Stomach (tissue), 9 donors: ENCODE measurements around the gene RBMS1. TPM values are rescaled to one million over a fixed set of nuclear protein-coding genes. Genes with fewer than 3 reads are reported as not detected.
A peak's percentile ranks its signal among the peaks of the same experiment; 100 is the strongest.

Experiments
- DNase-seq, 2 donors: peaks; one replicate each; pipeline versions ENCODE4 v3.0.0 to v3.0.0-alpha.2; 2013 to 2019
- H3K27ac ChIP-seq, 5 donors: fragments of 200-600 bp in 4 of 5; sonication (generic) in 4 of 5; one replicate each; pipeline ENCODE4 v1.5.1; 2013 to 2019; ENCODE audit warnings: mild to moderate bottlenecking in 1 of 5, moderate library complexity in 1 of 5
- H3K27me3 ChIP-seq, 3 donors: fragments of 200-600 bp; sonication (generic); one replicate each; pipeline ENCODE4 v1.5.1; 2017 to 2019; ENCODE audit warnings: mixed run types in 1 of 3
- H3K36me3 ChIP-seq, 4 donors: fragments of 200-600 bp; sonication (generic); 1 replicate in 3 of 4; 2 replicates in 1 of 4; pipeline ENCODE4 v1.5.1; 2016 to 2019
- H3K4me1 ChIP-seq, 4 donors: fragments of 200-600 bp; sonication (generic); one replicate each; pipeline ENCODE4 v1.5.1; 2016 to 2019
- H3K4me3 ChIP-seq, 4 donors: fragments of 200-600 bp; sonication (generic) in 3 of 4; one replicate each; pipeline ENCODE4 v1.5.1; 2016 to 2019; ENCODE audit warnings: mild to moderate bottlenecking in 1 of 4
- H3K9me3 ChIP-seq, 4 donors: fragments of 200-600 bp; sonication (generic); one replicate each; pipeline ENCODE4 v1.5.1; 2016 to 2019
- CTCF ChIP-seq, 7 experiments: fragments of 450-650 bp in 4 of 7; fragments of 200-600 bp in 3 of 7; sonication (generic) in 3 of 7; IDR thresholded peaks; one replicate each; pipeline ENCODE4 v1.5.1; 2016 to 2019; ENCODE audit warnings: antibody characterized with exemption in 7 of 7, control low read depth in 2 of 7, mild to moderate bottlenecking in 1 of 7
- EP300 ChIP-seq: sonication (generic); formaldehyde crosslinking; IDR thresholded peaks from one replicate; pipeline ENCODE4 v1.6.1; 2017; ENCODE audit warnings: antibody characterized with exemption
- POLR2A ChIP-seq, 4 donors: fragments of 450-650 bp; IDR thresholded peaks; one replicate each; pipeline ENCODE4 v1.6.1; 2016; ENCODE audit warnings: antibody characterized with exemption in 4 of 4, control low read depth in 2 of 4, mild to moderate bottlenecking in 1 of 4, moderate library complexity in 1 of 4
- POLR2AphosphoS5 ChIP-seq, 3 donors: sonication (generic); formaldehyde crosslinking; IDR thresholded peaks; one replicate each; pipeline ENCODE4 v1.6.1; 2016; ENCODE audit warnings: antibody characterized with exemption in 3 of 3
- WGBS, 5 donors: extraction: QIAGEN DNeasy Blood & Tissue Kit in 3 of 5; methylation state at CpG; one replicate each; pipeline versions ENCODE4 v1.1.5 to v1.1.7; 2013 to 2018; 5-methylcytosine and 5-hydroxymethylcytosine counted together
- intact Hi-C: fragments of 100-400 bp; cut with DNase I; formaldehyde crosslinking; loops from one replicate; pipeline ENCODE4 v1.15.1; 2023; ENCODE audit warnings: low total_unique reads
- polyA plus RNA-seq, 3 donors: library from polyadenylated mRNA; stranded (reverse); fragments of 200-250 nt; gene quantifications; one replicate each; pipeline ENCODE4 v1.2.3, GENCODE V29; 2013
- total RNA-seq, 5 donors: library from RNA; depleted of rRNA; stranded (reverse); fragments of >200 nt; gene quantifications; one replicate each; pipeline versions ENCODE4 v1.1.0 to v1.2.3, GENCODE V29; 2014 to 2016
- donor health status: healthy with polysubstance abuse.
- donor health status: Bipolar disorder and iron deficiency.
- donor health status: healthy.

RBMS1 gene
- total and polyA plus RNA-seq, 8 donors: 4.3 to 134 (median 27.8) TPM

- H3K27ac ChIP-seq: no peak overlapping the region
- intact Hi-C loops: no loop called here
- WGBS, 5 donors: 91 to 98% (median 93%) methylated on average over 5 of the region's 5 CpGs
Observed at GRCh38 chr2:160308915-160309314, 184.7 kb downstream of the RBMS1 start.

GRCh38 chr2:160308476-160308875, 185.1 kb downstream of the RBMS1 start:
- Histone ChIP-seq H3K4me1 (peaks cover 0 to 48% (median 15%) of the 10 kb centered on the region in 4 donors), H3K27me3 (no peaks in the 10 kb centered on the region)
- 95 to 99% (median 98%) methylated on average over 3 of the region's 3 CpGs for WGBS, 5 donors

More at GRCh38 chr2:160308915-160309314, 184.7 kb downstream of the RBMS1 start:
- H3K4me1 ChIP-seq: peaks cover 0 to 43% (median 14%) of the 10 kb centered on the region in 4 donors
- no peaks in the 10 kb centered on the region for H3K9me3 ChIP-seq
- TF ChIP-seq CTCF (IDR thresholded peaks at IDR 0.05): no peak
- no peak for TF ChIP-seq EP300
- TF ChIP-seq POLR2A (IDR thresholded peaks at IDR 0.05): no peak
- no peak for TF ChIP-seq POLR2AphosphoS5 (IDR thresholded peaks at IDR 0.05)
- peaks cover 0 to 40% (median 23%) of the 10 kb centered on the region in 4 donors for H3K36me3 ChIP-seq
- no peak overlapping the region for H3K4me3 ChIP-seq
- no peaks in the 10 kb centered on the region for H3K27me3 ChIP-seq
- no peak for DNase-seq

GRCh38 chr2:160306985-160307384, 186.6 kb downstream of the RBMS1 start:
- Histone ChIP-seq H3K27me3 (no peaks in the 10 kb centered on the region), H3K27ac (peak overlapping the region in 3 of 5 donors; percentile 2 to 58 (median 12)), H3K4me3 (no peak overlapping the region), H3K9me3 (no peaks in the 10 kb centered on the region), H3K4me1 (peaks cover 0 to 50% (median 18%) of the 10 kb centered on the region in 4 donors), H3K36me3 (peaks cover 0 to 39% (median 26%) of the 10 kb centered on the region in 4 donors)
- intact Hi-C loops: no loop called here
- peak in 1 of 2 donors; percentile 76 for DNase-seq
- 69 to 81% (median 79%) methylated on average over 10 of the region's 10 CpGs for WGBS, 5 donors
- TF ChIP-seq POLR2AphosphoS5 (IDR thresholded peaks at IDR 0.05): peak; percentile 15 to 45 (median 33)
- TF ChIP-seq POLR2A (IDR thresholded peaks at IDR 0.05): no peak
- no peak for TF ChIP-seq CTCF (IDR thresholded peaks at IDR 0.05)
- TF ChIP-seq EP300: peak; percentile 37

More at GRCh38 chr2:160308476-160308875, 185.1 kb downstream of the RBMS1 start:
- H3K9me3 ChIP-seq: no peaks in the 10 kb centered on the region
- DNase-seq: no peak
- TF ChIP-seq POLR2A (IDR thresholded peaks at IDR 0.05) (no peak), CTCF (IDR thresholded peaks at IDR 0.05) (no peak), EP300 (no peak), POLR2AphosphoS5 (IDR thresholded peaks at IDR 0.05) (no peak)
- no peak overlapping the region for H3K27ac ChIP-seq
- no peak overlapping the region for H3K4me3 ChIP-seq
- intact Hi-C loops: no loop called here
- H3K36me3 ChIP-seq: peaks cover 0 to 40% (median 23%) of the 10 kb centered on the region in 4 donors

- Histone ChIP-seq H3K4me1 (peaks cover 0 to 44% (median 14%) of the 10 kb centered on the region in 4 donors), H3K36me3 (peaks cover 3 to 37% (median 23%) of the 10 kb centered on the region in 4 donors), H3K27me3 (no peaks in the 10 kb centered on the region), H3K4me3 (no peak overlapping the region), H3K9me3 (no peaks in the 10 kb centered on the region), H3K27ac (no peak overlapping the region)
- DNase-seq: no peak
- intact Hi-C loops: no loop called here
- WGBS, 5 donors: 91 to 98% (median 92%) methylated on average over 4 of the region's 4 CpGs
- TF ChIP-seq EP300: no peak
- no peak for TF ChIP-seq POLR2AphosphoS5 (IDR thresholded peaks at IDR 0.05)
- no peak for TF ChIP-seq CTCF (IDR thresholded peaks at IDR 0.05)
- TF ChIP-seq POLR2A (IDR thresholded peaks at IDR 0.05): no peak
Observed at GRCh38 chr2:160305081-160305750, 188.4 kb downstream of the RBMS1 start.
